ENCODE results near the gene PLCZ1. TPM values are rescaled to one million over a fixed set of nuclear protein-coding genes. Genes with fewer than 3 reads are reported as not detected.

PLCZ1 gene
- total and polyA plus RNA-seq, 2 experiments from 2014 or later: not detected

- H3K27me3 ChIP-seq: no peaks in the 10 kb centered on the region
- H3K4me3 ChIP-seq: no peak overlapping the region
- H3K4me1 ChIP-seq (ENCODE audit: low read depth): peaks cover 66% of the 10 kb centered on the region
- H3K9me3 ChIP-seq (ENCODE audit: low read depth): no peaks in the 10 kb centered on the region
- no peak overlapping the region for H3K27ac ChIP-seq
- no peak for DNase-seq (ENCODE audit: low read depth in 1 of 2, low spot score in 1 of 2)
- H3K36me3 ChIP-seq: no peaks in the 10 kb centered on the region
- no peak for TF ChIP-seq CTCF (IDR thresholded peaks at IDR 0.05; ENCODE audit: low read depth, low read length)
Measured at GRCh38 chr12:18749386-18749957, 11.7 kb upstream of the PLCZ1 start.

GRCh38 chr12:18747895-18748294, 10.1 kb upstream of the PLCZ1 start:
- Histone ChIP-seq H3K36me3 (no peaks in the 10 kb centered on the region), H3K27me3 (no peaks in the 10 kb centered on the region), H3K4me3 (no peak overlapping the region), H3K9me3 (ENCODE audit: low read depth) (no peaks in the 10 kb centered on the region), H3K4me1 (ENCODE audit: low read depth) (peaks cover 53% of the 10 kb centered on the region), H3K27ac (peak overlapping the region; percentile 72)
- TF ChIP-seq CTCF (IDR thresholded peaks at IDR 0.05; ENCODE audit: low read depth, low read length): no peak
- DNase-seq (ENCODE audit: low read depth in 1 of 2, low spot score in 1 of 2): peak; percentile 65 to 92

- no peak overlapping the region for H3K4me3 ChIP-seq
- H3K36me3 ChIP-seq: no peaks in the 10 kb centered on the region
- no peaks in the 10 kb centered on the region for H3K27me3 ChIP-seq
- DNase-seq (ENCODE audit: low read depth in 1 of 2, low spot score in 1 of 2): no peak
- H3K9me3 ChIP-seq (ENCODE audit: low read depth): no peaks in the 10 kb centered on the region
- H3K27ac ChIP-seq: no peak overlapping the region
- TF ChIP-seq CTCF (IDR thresholded peaks at IDR 0.05; ENCODE audit: low read depth, low read length): no peak
- no peaks in the 10 kb centered on the region for H3K4me1 ChIP-seq (ENCODE audit: low read depth)
Measured at GRCh38 chr12:18731156-18731555, 6.7 kb downstream of the PLCZ1 start.

GRCh38 chr12:18723752-18724151, 14.1 kb downstream of the PLCZ1 start:
- TF ChIP-seq CTCF (IDR thresholded peaks at IDR 0.05; ENCODE audit: low read depth, low read length): no peak

GRCh38 chr12:18721452-18721851, 16.4 kb downstream of the PLCZ1 start:
- TF ChIP-seq CTCF (IDR thresholded peaks at IDR 0.05; ENCODE audit: low read depth, low read length): no peak
- Histone ChIP-seq H3K27ac (no peak overlapping the region), H3K27me3 (no peaks in the 10 kb centered on the region), H3K4me3 (no peak overlapping the region), H3K36me3 (no peaks in the 10 kb centered on the region), H3K9me3 (ENCODE audit: low read depth) (no peaks in the 10 kb centered on the region), H3K4me1 (ENCODE audit: low read depth) (no peaks in the 10 kb centered on the region)
- no peak for DNase-seq (ENCODE audit: low read depth in 1 of 2, low spot score in 1 of 2)

More at GRCh38 chr12:18723752-18724151, 14.1 kb downstream of the PLCZ1 start:
- DNase-seq (ENCODE audit: low read depth in 1 of 2, low spot score in 1 of 2): peak in 1 of 2 donors; percentile 66
- Histone ChIP-seq H3K27me3 (no peaks in the 10 kb centered on the region), H3K4me1 (ENCODE audit: low read depth) (no peaks in the 10 kb centered on the region), H3K9me3 (ENCODE audit: low read depth) (no peaks in the 10 kb centered on the region), H3K27ac (no peak overlapping the region), H3K4me3 (no peak overlapping the region), H3K36me3 (no peaks in the 10 kb centered on the region)

All from cardiac muscle cell (in vitro differentiated cells and primary cell).